GM23338 (cell line): Measurements from ENCODE around the gene PDYN. TPM values are rescaled to one million over a fixed set of nuclear protein-coding genes. Genes with fewer than 3 reads are reported as not detected.

ENCODE experiments used
- ATAC-seq: fragments of 200-7000 bp; cut with Tn5 transposase; 3 replicates; pipeline ENCODE4 v1.9.1; 2020
- DNase-seq: peaks from one replicate; pipeline ENCODE4 v3.0.0-alpha.2; 2015; ENCODE audit warnings: low spot score
- H2AFZ ChIP-seq: fragments of 200-600 bp; sonication (generic); 2 replicates; pipeline ENCODE4 v1.8.0; 2016; ENCODE audit warnings: antibody characterized with exemption, mild to moderate bottlenecking, moderate library complexity
- H3F3A ChIP-seq: fragments of 200-600 bp; sonication (generic); replicated peaks from 2 replicates; pipeline ENCODE4 v1.8.0; 2017; ENCODE audit warnings: antibody characterized with exemption, mixed run types, low read depth
- H3K27ac ChIP-seq: fragments of 200-600 bp; sonication (generic); 2 replicates; pipeline ENCODE4 v1.6.1; 2016; ENCODE audit warnings: low read depth
- H3K27me3 ChIP-seq: fragments of 200-600 bp; sonication (generic); 2 replicates; pipeline ENCODE4 v1.8.0; 2016; ENCODE audit warnings: mild to moderate bottlenecking, mixed run types, moderate library complexity; ENCODE audit not compliant: insufficient read depth
- H3K36me3 ChIP-seq: fragments of 200-600 bp; sonication (generic); 2 replicates; pipeline ENCODE4 v1.8.0; 2016; ENCODE audit warnings: mild to moderate bottlenecking; ENCODE audit not compliant: insufficient read depth
- H3K4me1 ChIP-seq: fragments of 200-600 bp; sonication (generic); 2 replicates; pipeline ENCODE4 v1.8.0; 2016; ENCODE audit warnings: mild to moderate bottlenecking, moderate library complexity; ENCODE audit not compliant: insufficient read depth
- H3K4me2 ChIP-seq: fragments of 200-600 bp; sonication (generic); 2 replicates; pipeline ENCODE4 v1.7.1; 2017; ENCODE audit warnings: mixed run types
- H3K4me3 ChIP-seq: fragments of 200-600 bp; sonication (generic); 2 replicates; pipeline ENCODE4 v1.6.1; 2016; ENCODE audit warnings: mixed run types
- H3K79me2 ChIP-seq: fragments of 200-600 bp; sonication (generic); replicated peaks from 2 replicates; pipeline ENCODE4 v1.8.0; 2017; ENCODE audit warnings: mild to moderate bottlenecking; ENCODE audit not compliant: insufficient read depth
- H3K9me2 ChIP-seq: fragments of 200-600 bp; sonication (generic); 2 replicates; pipeline ENCODE4 v1.8.0; 2017; ENCODE audit not compliant: insufficient read depth
- H4K20me1 ChIP-seq: fragments of 200-600 bp; sonication (generic); replicated peaks from 2 replicates; pipeline ENCODE4 v1.8.0; 2017; ENCODE audit warnings: mild to moderate bottlenecking; ENCODE audit not compliant: insufficient read depth
- H3K27ac Mint-ChIP-seq: 2 replicates; pipeline ENCODE4 v1.8.0; 2020; ENCODE audit warnings: inconsistent platforms, mild to moderate bottlenecking, moderate library complexity, mixed read lengths
- H3K27me3 Mint-ChIP-seq: 3 replicates; pipeline ENCODE4 v1.8.0; 2022; ENCODE audit warnings: low read depth, mild to moderate bottlenecking, moderate library complexity, mixed read lengths, inconsistent platforms; ENCODE audit not compliant: insufficient read depth, poor library complexity
- H3K36me3 Mint-ChIP-seq: 3 replicates; pipeline ENCODE4 v1.8.0; 2021; ENCODE audit warnings: low read depth, mild to moderate bottlenecking, inconsistent platforms, moderate library complexity, mixed read lengths
- H3K4me1 Mint-ChIP-seq: 3 replicates; pipeline ENCODE4 v1.8.0; 2020; ENCODE audit warnings: mild to moderate bottlenecking, inconsistent platforms, mixed read lengths
- H3K4me3 Mint-ChIP-seq: 3 replicates; pipeline ENCODE4 v1.8.0; 2021; ENCODE audit warnings: moderate library complexity, mild to moderate bottlenecking, inconsistent platforms, mixed read lengths
- H3K9me3 Mint-ChIP-seq: 3 replicates; pipeline ENCODE4 v1.8.0; 2020; ENCODE audit warnings: moderate library complexity, mild to moderate bottlenecking, inconsistent platforms, mixed read lengths
- CREB1 ChIP-seq: fragments of 250-450 bp; sonication (Bioruptor Pico); IDR thresholded peaks from 2 replicates; pipeline ENCODE4 v1.5.0; 2020; ENCODE audit warnings: low read depth, mild to moderate bottlenecking, moderate library complexity
- CTCF ChIP-seq, 2 experiments: fragments of 200-600 bp in 1 of 2; sonication (generic) in 1 of 2; conservative IDR thresholded peaks; 2 replicates each; pipeline versions ENCODE4 v1.5.1 to v1.6.1; 2016 to 2017; ENCODE audit warnings: antibody characterized with exemption in 2 of 2, low read depth in 2 of 2, mild to moderate bottlenecking in 2 of 2, moderate library complexity in 1 of 2
- EZH2 ChIP-seq: fragments of 200-600 bp; sonication (generic); IDR thresholded peaks from one replicate; pipeline ENCODE4 v1.8.0; 2017; ENCODE audit warnings: antibody characterized with exemption, mild to moderate bottlenecking, low read depth; ENCODE audit not compliant: unreplicated experiment
- POLR2AphosphoS5 ChIP-seq: IDR thresholded peaks from 2 replicates; pipeline ENCODE4 v1.6.1; 2016; ENCODE audit warnings: antibody characterized with exemption, low read depth
- REST ChIP-seq: IDR thresholded peaks from one replicate; pipeline ENCODE4 v1.6.1; 2018; ENCODE audit warnings: antibody characterized with exemption; ENCODE audit not compliant: unreplicated experiment
- polyA plus RNA-seq: library from polyadenylated mRNA; unstranded; fragments of >200 nt; fragmentation: Nextera tagmentation; extraction: Ambion mirVana; gene quantifications from 2 replicates; pipeline ENCODE4 v1.2.1, GENCODE V29; 2016
- total RNA-seq: library from RNA; depleted of rRNA; stranded (reverse); fragments of >200 nt; shearing (Covaris generic); gene quantifications from 2 replicates; pipeline ENCODE4 v1.2.3, GENCODE V29; 2014

The PDYN gene
- total and polyA plus RNA-seq, 2 experiments from 2014 or later = 0.21 to 0.24 TPM

GRCh38 chr20:1965520-1966351 lies 28.1 kb downstream of the PDYN start:
- peaks cover 28% of the 10 kb centered on the region for H3K4me1 Mint-ChIP-seq

More at GRCh38 chr20:1965520-1966351, 28.1 kb downstream of the PDYN start:
- H3K4me1 ChIP-seq = peaks cover 20% of the 10 kb centered on the region
- no peaks in the 10 kb centered on the region for H4K20me1 ChIP-seq
- Mint-ChIP-seq H3K4me3 (peak overlapping the region; percentile 55), H3K27ac (no peak overlapping the region), H3K27me3 (peaks cover 10% of the 10 kb centered on the region), H3K36me3 (no peaks in the 10 kb centered on the region), H3K9me3 (no peaks in the 10 kb centered on the region)
- TF ChIP-seq EZH2 (no peak), REST (peak; percentile 17), CTCF (conservative IDR thresholded peaks at IDR 0.05; ENCODE audit: low read depth in 2 of 2) (peak; percentile 86 to 95), POLR2AphosphoS5 (no peak), CREB1 (CRISPR knock-in tag) (peak; percentile 75)
- H3F3A ChIP-seq = no peaks in the 10 kb centered on the region
- DNase-seq (peak; percentile 90), ATAC-seq (peak; percentile 83)
- H3K27ac ChIP-seq = no peak overlapping the region
- H3K79me2 ChIP-seq = no peaks in the 10 kb centered on the region
- peak overlapping the region; percentile 50 for H3K4me3 ChIP-seq
- peak overlapping the region; percentile 77 for H3K4me2 ChIP-seq
- peaks cover 16% of the 10 kb centered on the region for H3K27me3 ChIP-seq
- no peaks in the 10 kb centered on the region for H3K9me2 ChIP-seq
- peak overlapping the region; percentile 92 for H2AFZ ChIP-seq
- no peaks in the 10 kb centered on the region for H3K36me3 ChIP-seq
